WI38 (cell line): ENCODE data around the gene UVRAG.

Experiments used
- H3K4me3 ChIP-seq: 2 replicates; pipeline ENCODE4 v1.5.1; 2011; ENCODE audit warnings: low read depth, mild to moderate bottlenecking, control low read depth, low read length
- TF ChIP-seq, protein P1 (sequence below): IDR thresholded peaks from 2 replicates; pipeline ENCODE4 v1.5.1; 2012; ENCODE audit warnings: low read depth, mild to moderate bottlenecking, control low read depth, low read length

UVRAG gene

GRCh38 chr11:76158394-76159302, 343.6 kb downstream of the UVRAG start:
- TF ChIP-seq, protein P1, sequence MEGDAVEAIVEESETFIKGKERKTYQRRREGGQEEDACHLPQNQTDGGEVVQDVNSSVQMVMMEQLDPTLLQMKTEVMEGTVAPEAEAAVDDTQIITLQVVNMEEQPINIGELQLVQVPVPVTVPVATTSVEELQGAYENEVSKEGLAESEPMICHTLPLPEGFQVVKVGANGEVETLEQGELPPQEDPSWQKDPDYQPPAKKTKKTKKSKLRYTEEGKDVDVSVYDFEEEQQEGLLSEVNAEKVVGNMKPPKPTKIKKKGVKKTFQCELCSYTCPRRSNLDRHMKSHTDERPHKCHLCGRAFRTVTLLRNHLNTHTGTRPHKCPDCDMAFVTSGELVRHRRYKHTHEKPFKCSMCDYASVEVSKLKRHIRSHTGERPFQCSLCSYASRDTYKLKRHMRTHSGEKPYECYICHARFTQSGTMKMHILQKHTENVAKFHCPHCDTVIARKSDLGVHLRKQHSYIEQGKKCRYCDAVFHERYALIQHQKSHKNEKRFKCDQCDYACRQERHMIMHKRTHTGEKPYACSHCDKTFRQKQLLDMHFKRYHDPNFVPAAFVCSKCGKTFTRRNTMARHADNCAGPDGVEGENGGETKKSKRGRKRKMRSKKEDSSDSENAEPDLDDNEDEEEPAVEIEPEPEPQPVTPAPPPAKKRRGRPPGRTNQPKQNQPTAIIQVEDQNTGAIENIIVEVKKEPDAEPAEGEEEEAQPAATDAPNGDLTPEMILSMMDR: no peak
- H3K4me3 ChIP-seq: no peak overlapping the region

DNA sequence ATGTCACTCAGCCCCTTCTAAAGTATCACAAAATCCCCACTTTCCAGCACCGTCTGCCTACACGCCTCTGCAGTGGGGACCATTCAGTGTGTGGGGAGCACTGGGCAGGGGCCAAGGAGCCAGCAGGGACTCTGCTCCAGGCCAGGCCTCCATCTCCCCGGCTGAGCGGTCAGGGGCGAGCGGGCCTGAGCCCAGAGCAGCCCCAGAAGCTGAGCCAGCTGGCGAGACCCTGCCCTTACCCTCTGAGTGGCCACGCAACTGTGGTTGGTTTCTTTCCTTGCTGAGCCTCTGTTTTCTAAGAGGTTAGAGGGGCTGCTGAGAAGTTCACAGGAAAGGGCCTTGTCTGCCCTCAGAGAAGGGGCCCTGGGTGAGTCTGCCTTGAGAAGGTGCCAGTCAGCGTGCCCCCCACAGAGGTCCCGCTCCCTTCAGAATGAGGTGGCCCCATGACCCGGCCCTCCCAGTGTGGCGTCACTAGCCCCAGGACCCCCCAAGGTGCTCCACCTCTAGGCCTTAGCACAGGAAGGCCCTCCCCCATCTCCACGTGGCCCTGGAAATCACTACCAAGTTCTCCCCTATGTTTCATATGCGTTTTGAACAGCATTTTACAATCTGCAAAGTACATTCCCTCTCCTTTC, 344.4 kb downstream of the UVRAG start:
- TF ChIP-seq, protein P1: no peak
- no peak overlapping the region for H3K4me3 ChIP-seq

GRCh38 chr11:76159983-76160661, 345.1 kb downstream of the UVRAG start:
- no peak overlapping the region for H3K4me3 ChIP-seq
- TF ChIP-seq, protein P1: no peak

GRCh38 chr11:76160856-76161255, 345.8 kb downstream of the UVRAG start:
- H3K4me3 ChIP-seq: no peak overlapping the region
- TF ChIP-seq, protein P1: no peak

DNA sequence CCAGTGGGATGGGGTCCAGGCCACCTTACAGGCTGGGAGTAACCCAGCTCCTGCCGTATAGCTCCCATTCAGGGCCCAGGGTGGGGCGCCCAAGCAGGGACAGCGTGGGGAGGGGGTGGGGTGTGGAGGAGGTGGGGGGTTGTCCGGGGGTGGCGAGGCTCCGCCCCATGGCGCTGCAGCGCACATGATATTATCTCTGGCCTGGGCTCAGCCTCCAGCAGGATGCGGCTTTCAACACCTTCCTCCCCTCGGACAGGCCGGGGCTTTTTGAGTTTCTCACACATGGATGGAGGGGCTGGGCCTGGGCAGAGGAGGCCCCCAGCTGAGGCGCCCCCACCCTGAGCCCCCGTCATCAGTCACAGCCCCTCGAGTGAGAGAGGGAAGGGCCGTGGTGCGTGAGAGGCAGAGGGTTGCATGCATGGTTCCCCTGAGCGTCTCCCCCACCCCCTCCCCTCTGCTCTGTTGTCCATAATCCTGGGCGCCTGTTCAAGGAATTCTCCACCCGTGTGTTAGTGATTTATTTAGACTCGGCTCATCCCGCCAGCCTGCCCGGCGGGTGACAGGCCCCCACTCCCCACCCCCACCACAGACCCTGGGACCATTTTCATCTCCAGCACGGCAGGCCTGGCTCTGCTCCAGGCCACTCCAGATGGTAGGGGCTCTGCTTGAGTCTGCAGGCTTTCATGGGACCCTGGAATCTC, 346.4 kb downstream of the UVRAG start:
- TF ChIP-seq, protein P1: no peak
- H3K4me3 ChIP-seq: no peak overlapping the region

DNA sequence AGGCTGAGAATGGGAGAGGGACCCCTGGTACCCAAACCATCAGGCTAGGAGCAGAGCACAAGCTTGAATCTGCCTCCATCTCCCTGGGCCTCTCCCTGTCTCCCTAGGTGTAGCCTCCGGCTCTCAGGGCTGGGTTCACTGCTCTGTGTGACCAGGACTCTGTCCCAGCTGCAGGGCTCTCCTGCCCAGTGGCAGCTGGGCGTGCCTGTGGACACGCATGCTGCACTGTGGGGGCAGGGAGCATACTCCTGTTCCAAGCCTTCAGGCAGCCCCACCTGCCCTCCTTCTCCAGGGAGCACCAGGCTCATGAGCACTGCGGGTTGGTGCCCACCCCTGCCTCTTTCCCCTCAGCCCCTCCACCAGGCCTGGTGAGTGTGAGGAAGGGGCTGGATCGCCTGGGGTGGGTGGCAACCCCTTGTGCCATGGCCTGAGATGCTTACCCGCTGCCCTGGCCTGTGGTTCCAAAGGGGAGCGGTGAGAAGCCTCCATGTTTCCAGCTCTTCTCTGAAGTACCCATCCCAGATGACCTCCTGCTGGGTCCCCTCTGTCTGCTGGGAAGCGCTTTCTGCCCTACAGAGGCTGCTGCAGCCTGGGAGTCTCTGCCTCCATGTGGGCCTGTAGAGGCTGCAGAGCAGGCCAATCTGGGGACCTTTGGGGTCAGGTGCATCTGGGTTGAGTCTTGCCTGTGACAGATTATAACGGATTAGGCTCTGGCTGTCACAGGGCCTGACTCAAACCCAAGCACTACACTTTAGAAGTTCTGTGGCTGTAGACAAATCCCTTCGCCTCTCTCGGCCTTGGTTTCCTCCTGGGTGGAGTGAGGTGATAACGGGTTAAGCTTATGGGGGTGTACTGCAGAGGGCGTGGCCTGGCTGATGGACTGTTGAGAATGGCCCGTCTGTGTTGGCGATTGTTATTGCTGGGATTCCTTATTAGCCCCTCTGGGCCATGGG, 347.6 kb downstream of the UVRAG start:
- no peak overlapping the region for H3K4me3 ChIP-seq
- TF ChIP-seq, protein P1: no peak
